Left ventricle myocardium superior (tissue), 1 donor: ENCODE measurements around the gene UPK3BL1. TPM values are rescaled to one million over a fixed set of nuclear protein-coding genes. Genes with fewer than 3 reads are reported as not detected.
A peak's percentile ranks its signal among the peaks of the same experiment; 100 is the strongest.
"Not testable (repeated sequence)": the region's sequence is repeated elsewhere in the genome, so short reads cannot be mapped to it uniquely, and the experiment has no call there.

Experiments used
- ATAC-seq: fragments of 200-7000 bp; cut with Tn5 transposase; one replicate; pipeline ENCODE4 v1.9.1; 2020; ENCODE audit warnings: mild to moderate bottlenecking, moderate library complexity
- DNase-seq: peaks from one replicate; pipeline ENCODE4 v3.0.0-alpha.2; 2020
- intact Hi-C: fragments of 100-400 bp; cut with micrococcal nuclease; formaldehyde crosslinking; loops from one replicate; pipeline ENCODE4 v1.11.0; 2022
- total RNA-seq: library from RNA; stranded (reverse); fragmentation: NEBNext Ultra II Directional; extraction: Animal tissue kit (Norgen Biotek cat#: 25700); gene quantifications from one replicate; pipeline ENCODE4 v1.2.1, GENCODE V29; 2021
- donor health status: DM: no; HTN: yes; CAD: no; lungs with severe emphysema.

UPK3BL1 gene
- total RNA-seq, 1 donor from 2014 or later, result 13.0 TPM

DNA sequence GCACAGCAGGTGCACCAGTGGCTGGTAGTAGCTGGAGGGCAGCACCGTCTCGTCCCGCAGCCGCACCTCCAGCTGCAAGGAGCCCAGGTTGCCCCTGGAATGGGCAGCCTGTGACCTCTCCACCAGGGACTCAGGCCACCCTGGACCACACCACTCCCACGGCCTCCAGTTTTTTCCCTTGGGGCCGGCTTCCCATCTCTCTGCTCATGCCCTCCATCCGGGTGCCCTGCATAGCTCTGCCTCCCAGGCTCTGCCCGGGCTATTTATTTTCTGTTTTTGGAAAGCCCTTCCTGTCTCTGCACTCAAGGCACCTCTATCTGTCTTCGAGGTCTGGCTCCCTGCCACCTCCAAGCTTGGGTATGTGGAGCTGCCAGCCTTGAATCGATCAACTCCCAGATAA, 46.6 kb downstream of the UPK3BL1 start:
- DNase-seq, ATAC-seq, intact Hi-C loops: not testable (repeated sequence)

GRCh38 chr7:102593637-102594334, 48.8 kb downstream of the UPK3BL1 start:
- DNase-seq, intact Hi-C loops: not testable (repeated sequence)
- peak; percentile 60 for ATAC-seq

DNA sequence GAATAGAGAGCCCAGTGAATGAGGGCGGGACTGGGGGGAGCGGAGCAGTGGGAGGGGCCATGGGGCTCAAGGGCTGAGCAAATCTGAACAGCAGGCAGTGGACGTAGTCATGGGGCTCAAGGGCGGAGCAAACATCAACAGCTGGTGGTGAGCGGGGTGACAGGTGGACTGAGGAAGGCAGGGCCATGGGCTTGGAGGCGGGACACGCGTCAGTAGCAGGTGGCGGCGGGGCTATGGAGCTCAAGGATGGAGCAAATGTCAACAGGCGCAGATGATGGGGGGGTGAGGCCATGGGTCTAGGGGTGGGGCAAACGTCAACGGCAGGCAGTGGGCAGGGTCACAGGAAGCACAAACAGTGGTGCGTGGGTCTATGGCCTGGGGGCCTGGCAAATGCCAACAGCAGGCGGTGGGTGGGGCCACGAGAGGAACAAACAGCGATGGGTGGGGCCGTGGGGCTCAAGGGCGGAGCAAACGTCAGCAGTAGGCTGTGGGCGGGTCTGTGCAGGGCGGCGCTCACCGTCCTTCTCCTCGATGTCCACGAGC, 50.0 kb downstream of the UPK3BL1 start:
- ATAC-seq (peak; percentile 89), DNase-seq (peak; percentile 35)
- intact Hi-C loops, result not testable (repeated sequence)

- ATAC-seq, result peak; percentile 7
- DNase-seq, intact Hi-C loops: not testable (repeated sequence)
These were observed 52.7 kb downstream of the UPK3BL1 start for GRCh38 chr7:102589857-102590256.

Other genes starting within 250 kb of the UPK3BL1 start
- gene PRKRIP1, start 246.4 kb downstream of the UPK3BL1 start, total RNA-seq, result 11.8 TPM
- gene ORAI2, start 209.2 kb downstream of the UPK3BL1 start, total RNA-seq, result 3.1 TPM
- 4.5 TPM for gene ALKBH4, start 177.9 kb downstream of the UPK3BL1 start, total RNA-seq
- 10.4 TPM for gene LRWD1, start 177.8 kb downstream of the UPK3BL1 start, total RNA-seq
- 49.6 TPM for gene POLR2J, start 163.9 kb downstream of the UPK3BL1 start, total RNA-seq
- gene RASA4B, start 125.0 kb downstream of the UPK3BL1 start, total RNA-seq, result 7.5 TPM
- 2.9 TPM for gene UPK3BL2, start 99.1 kb downstream of the UPK3BL1 start, total RNA-seq
- not detected for gene SPDYE2, start 91.6 kb downstream of the UPK3BL1 start, total RNA-seq
- gene POLR2J3, start 70.2 kb downstream of the UPK3BL1 start, total RNA-seq, result 11.1 TPM
- gene RASA4, start 26.0 kb downstream of the UPK3BL1 start, total RNA-seq, result 20.2 TPM
- not detected for gene SPDYE2B, start 7.5 kb upstream of the UPK3BL1 start, total RNA-seq
- 3.4 TPM for gene POLR2J2, start 28.9 kb upstream of the UPK3BL1 start, total RNA-seq
- gene FAM185A, start 106.2 kb upstream of the UPK3BL1 start, total RNA-seq, result 9.3 TPM